G401 (cell line): ENCODE results near the gene DGKB. TPM values are rescaled to one million over a fixed set of nuclear protein-coding genes. Genes with fewer than 3 reads are reported as not detected.

Source experiments
- DNase-seq: peaks from one replicate; pipeline ENCODE4 v3.0.0-alpha.2; 2015; ENCODE audit warnings: low spot score
- in situ Hi-C: cut with HindIII; loops from 2 replicates; pipeline ENCODE4 v1.10.0; 2016; ENCODE audit warnings: low sequenced_read_pairs, mixed read lengths
- total RNA-seq: library from RNA; depleted of rRNA; stranded (reverse); fragments of >200 nt; shearing (Covaris generic); gene quantifications from 2 replicates; pipeline ENCODE4 v1.2.3, GENCODE V29; 2014

Gene DGKB
- total RNA-seq, 1 experiment from 2014 or later: not detected

GRCh38 chr7:14769261-14769660, 133.3 kb downstream of the DGKB start:
- in situ Hi-C loops: no loop called here
- DNase-seq: no peak

GRCh38 chr7:14767716-14768425, 134.7 kb downstream of the DGKB start:
- DNase-seq: no peak
- in situ Hi-C loops: no loop called here

- in situ Hi-C loops: no loop called here
- DNase-seq: no peak
Observed at GRCh38 chr7:14766747-14767146, 135.8 kb downstream of the DGKB start.

GRCh38 chr7:14765731-14766130, 136.8 kb downstream of the DGKB start:
- in situ Hi-C loops: no loop called here
- no peak for DNase-seq

GRCh38 chr7:14762561-14762960, 140.0 kb downstream of the DGKB start:
- in situ Hi-C loops: no loop called here
- DNase-seq: no peak

- peak; percentile 70 for DNase-seq
- in situ Hi-C loops: no loop called here
Observed at GRCh38 chr7:14761510-14762296, 140.8 kb downstream of the DGKB start.

GRCh38 chr7:14760730-14761478, 141.6 kb downstream of the DGKB start:
- no peak for DNase-seq

GRCh38 chr7:14759785-14760184, 142.8 kb downstream of the DGKB start:
- in situ Hi-C loops: no loop called here
- no peak for DNase-seq

More at GRCh38 chr7:14760730-14761478, 141.6 kb downstream of the DGKB start:
- in situ Hi-C loops: no loop called here

- no peak for DNase-seq
Observed at GRCh38 chr7:14754631-14755030, 147.9 kb downstream of the DGKB start.

GRCh38 chr7:14752301-14752700, 150.2 kb downstream of the DGKB start:
- DNase-seq: no peak
- in situ Hi-C loops: no loop called here

More at GRCh38 chr7:14754631-14755030, 147.9 kb downstream of the DGKB start:
- in situ Hi-C loops: no loop called here

- DNase-seq: no peak
- in situ Hi-C loops: no loop called here
Observed at GRCh38 chr7:14751461-14751860, 151.1 kb downstream of the DGKB start.

- in situ Hi-C loops: no loop called here
- peak; percentile 47 for DNase-seq
Observed at GRCh38 chr7:14748461-14748860, 154.1 kb downstream of the DGKB start.

- in situ Hi-C loops: no loop called here
- peak; percentile 80 for DNase-seq
Observed at GRCh38 chr7:14747701-14748100, 154.8 kb downstream of the DGKB start.

GRCh38 chr7:14745076-14745475, 157.5 kb downstream of the DGKB start:
- in situ Hi-C loops: no loop called here
- DNase-seq: no peak

GRCh38 chr7:14740606-14741005, 161.9 kb downstream of the DGKB start:
- no peak for DNase-seq
- in situ Hi-C loops: no loop called here

GRCh38 chr7:14739841-14740185, 162.7 kb downstream of the DGKB start:
- in situ Hi-C loops: no loop called here
- no peak for DNase-seq

- in situ Hi-C loops: no loop called here
Observed at GRCh38 chr7:14739168-14739840, 163.2 kb downstream of the DGKB start.

GRCh38 chr7:14738086-14738485, 164.5 kb downstream of the DGKB start:
- no peak for DNase-seq
- in situ Hi-C loops: no loop called here

More at GRCh38 chr7:14739168-14739840, 163.2 kb downstream of the DGKB start:
- no peak for DNase-seq

- in situ Hi-C loops: no loop called here
- no peak for DNase-seq
Observed at GRCh38 chr7:14734839-14735321, 167.7 kb downstream of the DGKB start.
